NCI-H69 (cell line): Measurements from ENCODE around the gene RAB7A.
A peak's percentile ranks its signal among the peaks of the same experiment; 100 is the strongest.

Source experiments
- DNase-seq: peaks from one replicate; lab custom pipeline; 2025; lab: John Stamatoyannopoulos, UW

RAB7A gene

GRCh38 chr3:128726023-128727016 is at the start of gene RAB7A:
RAB7A (plus strand) TSS chr3:128726183; CDS start chr3:128795368, 69,185 bp downstream.
- DNase-seq = peak; percentile 95

- no peak for DNase-seq
Observed at GRCh38 chr3:128679338-128679737, 46.6 kb upstream of the RAB7A start.

- DNase-seq = peak; percentile 95
Observed at GRCh38 chr3:128680603-128681368, 45.2 kb upstream of the RAB7A start.

- DNase-seq = no peak
Observed at GRCh38 chr3:128681369-128681829, 44.6 kb upstream of the RAB7A start.

DNA sequence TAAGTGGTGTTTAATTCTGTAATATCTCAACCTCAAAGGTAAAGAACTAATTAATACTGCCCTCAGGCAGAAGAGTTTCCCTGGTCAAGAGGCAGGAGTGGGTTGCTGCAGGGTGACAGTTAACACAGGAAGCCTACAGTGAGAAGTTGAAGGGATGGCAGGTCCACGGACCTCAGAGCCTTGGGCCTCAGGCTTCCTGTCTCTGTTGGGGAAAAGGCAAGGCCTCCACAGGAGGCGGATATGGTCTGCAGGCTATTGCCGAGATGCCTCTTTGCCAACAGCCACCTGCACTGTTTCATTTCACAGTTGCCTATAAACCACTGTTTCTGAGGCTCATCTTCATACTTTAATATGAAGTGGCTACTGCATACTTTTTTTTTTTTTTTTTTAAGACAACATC is 42.0 kb upstream of the RAB7A start:
- DNase-seq = no peak

GRCh38 chr3:128684986-128685726 is 40.8 kb upstream of the RAB7A start:
- no peak for DNase-seq

- DNase-seq = no peak
Observed at GRCh38 chr3:128686465-128686864, 39.5 kb upstream of the RAB7A start.

DNA sequence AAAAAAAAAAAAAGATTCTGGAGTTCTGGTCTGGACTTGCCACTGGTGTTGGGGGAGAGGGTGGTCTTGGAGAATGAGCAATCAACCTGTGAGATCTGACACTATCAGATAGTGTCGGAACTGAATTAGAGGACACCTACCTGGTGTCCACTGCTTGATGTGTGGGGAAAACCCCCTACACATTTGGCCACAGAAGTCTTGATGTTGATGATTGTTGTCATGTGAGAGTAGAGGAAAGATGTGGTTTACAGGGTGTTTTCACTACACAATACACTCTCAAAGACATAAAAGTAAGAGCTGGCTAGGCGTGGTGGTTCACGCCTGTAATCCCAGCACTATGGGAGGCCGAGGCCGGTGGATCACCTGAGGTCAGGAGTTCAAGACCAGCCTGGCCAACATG is 36.9 kb upstream of the RAB7A start:
- DNase-seq = no peak

- DNase-seq = no peak
Observed at GRCh38 chr3:128693696-128694095, 32.3 kb upstream of the RAB7A start.

GRCh38 chr3:128697341-128697740 is 28.6 kb upstream of the RAB7A start:
- no peak for DNase-seq

GRCh38 chr3:128698211-128699047 is 27.6 kb upstream of the RAB7A start:
- peak; percentile 61 for DNase-seq

DNA sequence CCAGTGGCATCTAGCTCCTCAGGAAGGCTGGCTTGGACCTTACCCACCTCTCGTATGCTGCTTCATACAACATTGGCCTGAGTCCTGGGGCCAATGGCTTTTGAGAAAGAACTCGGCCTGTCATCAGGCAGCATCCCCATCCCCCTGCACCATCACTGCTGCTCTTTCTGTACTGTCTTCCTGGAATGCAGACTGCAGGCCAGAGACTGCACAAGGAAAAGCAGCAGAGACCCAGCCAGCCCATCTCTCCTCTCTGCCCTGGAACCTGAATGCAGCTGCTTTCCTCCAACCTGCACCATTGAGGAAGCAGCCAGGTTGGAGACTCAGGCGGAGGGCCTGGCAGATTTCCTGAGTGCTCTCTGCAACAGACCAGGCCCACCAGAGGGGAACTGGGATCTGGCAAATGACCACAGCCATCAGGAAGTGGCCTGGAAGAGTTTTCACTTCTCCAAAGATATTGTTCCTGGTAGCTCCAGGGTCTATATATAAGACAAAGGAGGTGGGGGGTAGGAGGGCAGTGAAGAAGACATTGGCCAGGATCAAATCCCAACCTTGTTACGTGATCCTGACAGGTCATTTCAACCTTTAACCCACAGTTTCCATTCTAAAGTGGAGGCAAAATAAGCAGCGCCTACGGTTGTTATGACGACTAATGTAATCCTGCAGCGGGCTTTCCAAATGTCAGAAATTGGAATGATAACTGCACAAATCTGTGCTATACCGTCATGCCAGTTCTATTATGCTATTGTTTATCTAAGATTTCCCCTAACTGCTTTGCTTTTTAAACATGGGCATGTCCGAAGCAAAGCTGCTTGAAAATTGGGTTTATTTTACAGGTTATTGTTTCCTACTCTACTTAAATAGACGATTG is 24.4 kb upstream of the RAB7A start:
- peak; percentile 1 for DNase-seq

DNA sequence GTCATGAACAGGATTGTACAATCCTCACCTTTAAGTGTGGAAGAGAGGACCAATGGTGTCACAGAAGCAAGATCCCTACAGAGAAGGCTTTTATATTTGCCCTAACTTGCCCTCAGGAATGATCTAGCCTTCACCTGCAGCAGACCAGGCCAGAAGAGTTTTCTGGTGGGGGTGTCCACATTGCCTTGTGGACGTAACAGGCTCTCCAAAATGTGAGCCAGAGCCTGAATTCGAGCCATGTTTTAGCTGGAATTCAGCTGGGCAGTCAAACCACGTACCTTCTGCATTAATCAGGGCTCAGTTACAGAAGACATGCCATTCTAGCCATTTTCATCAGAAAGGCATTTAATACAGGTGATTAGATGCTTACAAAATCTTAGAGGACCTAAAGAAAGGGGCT is 23.6 kb upstream of the RAB7A start:
- no peak for DNase-seq

GRCh38 chr3:128703561-128703960 is 22.4 kb upstream of the RAB7A start:
- no peak for DNase-seq

- DNase-seq = peak; percentile 4
Observed at GRCh38 chr3:128706086-128706615, 19.8 kb upstream of the RAB7A start.

- DNase-seq = no peak
Observed at GRCh38 chr3:128707928-128708494, 18.0 kb upstream of the RAB7A start.

DNA sequence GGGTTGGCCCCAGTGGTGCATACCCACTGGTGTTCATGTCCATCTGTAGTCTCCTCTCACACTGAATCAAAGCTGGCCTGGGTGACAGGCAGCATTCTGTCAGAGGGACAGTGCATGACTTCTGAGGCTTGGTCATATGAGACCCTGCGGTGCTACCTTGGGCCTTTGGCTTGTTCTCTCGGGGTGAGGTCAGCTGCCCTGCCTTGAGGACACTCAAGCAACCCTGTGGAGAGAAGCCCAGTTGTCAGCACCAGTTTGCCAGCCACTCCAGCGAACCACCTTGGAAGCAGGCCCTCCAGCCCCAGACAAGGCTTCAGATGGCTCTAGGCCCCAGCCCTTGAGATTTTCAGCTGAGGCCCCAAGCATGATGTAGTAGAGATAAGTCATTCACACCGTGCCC is 16.9 kb upstream of the RAB7A start:
- no peak for DNase-seq

DNA sequence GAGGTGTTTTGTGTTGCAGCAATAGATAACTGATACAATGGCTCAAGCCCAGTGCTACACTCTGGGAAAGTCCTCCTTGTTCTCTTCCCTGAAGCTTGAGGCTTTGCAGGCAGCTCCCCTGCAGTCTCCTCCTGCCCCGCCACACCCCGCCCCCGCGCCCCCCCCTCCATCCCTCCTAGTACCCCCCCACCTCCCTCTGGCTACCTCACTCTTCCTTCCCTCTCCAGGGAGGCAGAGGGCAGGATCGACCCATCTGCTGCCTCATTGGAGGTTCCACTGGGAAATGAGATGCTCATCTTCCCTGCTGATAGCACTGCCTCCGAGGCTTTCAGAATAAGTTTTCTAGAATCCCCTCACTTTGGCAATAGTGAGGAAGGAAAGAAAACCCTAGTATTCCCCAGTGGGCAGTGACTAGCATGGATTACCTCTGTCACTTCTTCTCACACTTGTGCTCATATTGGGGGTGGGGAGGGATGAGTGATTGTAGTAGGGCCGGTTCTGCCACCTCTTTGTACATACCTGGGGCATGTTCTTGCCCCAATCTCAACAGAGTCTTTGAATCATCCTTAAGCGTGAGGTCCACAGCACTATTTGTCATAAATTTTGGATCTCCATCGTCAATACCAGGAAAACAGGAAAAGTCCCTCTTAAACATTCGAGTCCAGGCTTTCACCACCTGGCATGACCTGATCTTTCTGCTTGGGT is 16.3 kb upstream of the RAB7A start:
- DNase-seq = peak; percentile 26
